Peyer's patch (tissue), 4 donors: ENCODE data around the gene DPEP2.

Source experiments
- POLR2A ChIP-seq, 2 donors: fragments of 450-650 bp; IDR thresholded peaks; one replicate each; pipeline ENCODE4 v1.5.1; 2017; ENCODE audit warnings: antibody characterized with exemption in 2 of 2, mild to moderate bottlenecking in 2 of 2, moderate library complexity in 2 of 2
- TF ChIP-seq, protein P1 (sequence below), 6 experiments: fragments of 450-650 bp in 4 of 6; fragments of 200-600 bp in 2 of 6; sonication (generic) in 1 of 6; IDR thresholded peaks; one replicate each; pipeline ENCODE4 v1.5.1; 2017 to 2019; ENCODE audit warnings: antibody characterized with exemption in 6 of 6, mild to moderate bottlenecking in 3 of 6, moderate library complexity in 1 of 6

DNA sequence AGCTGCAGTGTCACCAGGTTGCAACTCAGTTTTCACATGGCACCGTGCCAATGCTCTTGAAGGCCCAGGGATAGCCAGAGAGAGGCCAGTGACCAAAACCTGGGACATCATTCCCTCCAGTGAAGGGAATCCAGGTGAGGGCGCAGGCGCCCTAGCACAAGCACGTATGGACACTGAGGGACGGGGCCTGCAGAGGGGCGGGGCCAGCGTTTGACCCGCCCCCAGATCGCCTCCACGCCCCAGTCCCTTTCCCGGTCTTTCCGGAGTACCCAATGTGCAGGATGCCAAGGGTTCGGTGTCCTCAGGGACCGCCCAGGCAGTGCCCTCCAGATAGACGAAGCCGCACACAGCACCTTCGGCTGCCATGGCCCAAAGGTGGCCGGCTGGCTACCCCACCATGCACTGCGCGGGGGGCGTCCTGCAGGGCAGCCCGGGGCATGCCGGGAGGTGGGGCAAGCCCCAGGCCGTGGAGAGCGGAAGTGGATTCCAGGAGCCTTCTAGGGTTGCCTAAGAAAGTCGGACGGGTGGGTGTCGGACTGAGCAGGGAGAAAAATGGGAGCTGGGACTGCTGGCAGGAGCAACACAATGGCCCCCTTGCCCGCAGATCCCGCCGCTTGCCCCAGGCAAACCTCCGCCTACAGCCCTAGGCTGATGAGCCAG, 35.5 kb downstream of the DPEP2 start:
- TF ChIP-seq, protein P1, sequence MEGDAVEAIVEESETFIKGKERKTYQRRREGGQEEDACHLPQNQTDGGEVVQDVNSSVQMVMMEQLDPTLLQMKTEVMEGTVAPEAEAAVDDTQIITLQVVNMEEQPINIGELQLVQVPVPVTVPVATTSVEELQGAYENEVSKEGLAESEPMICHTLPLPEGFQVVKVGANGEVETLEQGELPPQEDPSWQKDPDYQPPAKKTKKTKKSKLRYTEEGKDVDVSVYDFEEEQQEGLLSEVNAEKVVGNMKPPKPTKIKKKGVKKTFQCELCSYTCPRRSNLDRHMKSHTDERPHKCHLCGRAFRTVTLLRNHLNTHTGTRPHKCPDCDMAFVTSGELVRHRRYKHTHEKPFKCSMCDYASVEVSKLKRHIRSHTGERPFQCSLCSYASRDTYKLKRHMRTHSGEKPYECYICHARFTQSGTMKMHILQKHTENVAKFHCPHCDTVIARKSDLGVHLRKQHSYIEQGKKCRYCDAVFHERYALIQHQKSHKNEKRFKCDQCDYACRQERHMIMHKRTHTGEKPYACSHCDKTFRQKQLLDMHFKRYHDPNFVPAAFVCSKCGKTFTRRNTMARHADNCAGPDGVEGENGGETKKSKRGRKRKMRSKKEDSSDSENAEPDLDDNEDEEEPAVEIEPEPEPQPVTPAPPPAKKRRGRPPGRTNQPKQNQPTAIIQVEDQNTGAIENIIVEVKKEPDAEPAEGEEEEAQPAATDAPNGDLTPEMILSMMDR (IDR thresholded peaks at IDR 0.05) = no peak
- no peak for TF ChIP-seq POLR2A (IDR thresholded peaks at IDR 0.05)
